SW480 (cell line): Measurements from ENCODE around the gene RTEL1.
"Not testable (repeated sequence)": the region's sequence is repeated elsewhere in the genome, so short reads cannot be mapped to it uniquely, and the experiment has no call there.

Experiments
- DNase-seq: peaks from one replicate; pipeline ENCODE4 v3.0.0-alpha.2; 2016; ENCODE audit warnings: low spot score

Gene RTEL1

DNA sequence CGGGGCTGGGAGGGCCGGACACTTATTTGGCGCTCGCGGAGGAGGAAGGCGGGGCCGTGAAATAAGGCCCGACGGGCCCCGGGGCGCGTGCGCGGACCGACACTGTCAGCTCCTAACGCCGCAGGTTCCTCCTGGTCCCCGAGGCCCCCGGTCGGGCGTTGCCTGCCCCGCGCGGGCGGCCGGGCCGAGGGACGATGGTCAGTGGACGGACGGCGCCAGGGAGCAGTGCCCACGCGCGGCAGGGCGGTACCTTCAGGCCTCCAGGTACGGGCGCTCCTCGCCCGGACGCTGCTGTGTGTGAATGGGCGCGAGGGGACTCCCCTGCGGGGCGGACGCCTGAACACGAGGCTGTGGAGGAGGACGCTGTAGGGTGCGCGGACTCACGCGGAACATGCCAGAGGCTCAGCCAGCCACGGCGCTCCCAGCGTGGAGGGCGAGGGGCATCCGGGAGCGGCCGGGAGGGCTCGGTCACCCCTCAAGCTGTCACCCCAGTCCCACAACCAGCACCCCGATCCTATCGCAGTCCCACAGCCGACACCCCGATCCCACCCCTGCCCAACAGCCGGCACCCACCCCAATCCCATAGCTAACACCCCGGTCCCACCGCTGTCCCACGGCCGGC, 30.9 kb upstream of the RTEL1 start:
- DNase-seq = peak; percentile 96

DNA sequence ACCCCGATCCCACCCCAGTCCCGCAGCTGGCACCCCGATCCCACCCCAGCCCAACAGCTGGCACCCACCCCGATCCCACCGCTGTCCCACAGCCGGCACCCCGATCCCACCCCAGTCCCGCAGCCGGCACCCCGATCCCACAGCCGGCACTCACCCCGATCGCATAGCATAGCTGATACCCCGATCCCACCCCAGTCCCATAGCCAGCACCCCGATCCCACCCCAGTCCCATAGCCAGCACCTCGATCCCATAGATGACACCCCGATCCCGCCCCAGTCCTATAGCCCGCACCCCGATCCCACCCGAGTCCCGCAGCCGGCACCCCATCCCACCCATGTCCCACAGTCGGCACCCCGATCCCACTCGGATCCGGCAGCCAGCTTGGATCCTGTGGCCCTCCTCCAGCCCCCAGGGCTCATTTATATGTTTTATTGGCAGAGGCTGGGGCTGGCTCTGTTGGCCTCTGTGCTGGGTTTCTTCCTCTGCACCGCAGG, 30.3 kb upstream of the RTEL1 start:
- DNase-seq = no peak

DNA sequence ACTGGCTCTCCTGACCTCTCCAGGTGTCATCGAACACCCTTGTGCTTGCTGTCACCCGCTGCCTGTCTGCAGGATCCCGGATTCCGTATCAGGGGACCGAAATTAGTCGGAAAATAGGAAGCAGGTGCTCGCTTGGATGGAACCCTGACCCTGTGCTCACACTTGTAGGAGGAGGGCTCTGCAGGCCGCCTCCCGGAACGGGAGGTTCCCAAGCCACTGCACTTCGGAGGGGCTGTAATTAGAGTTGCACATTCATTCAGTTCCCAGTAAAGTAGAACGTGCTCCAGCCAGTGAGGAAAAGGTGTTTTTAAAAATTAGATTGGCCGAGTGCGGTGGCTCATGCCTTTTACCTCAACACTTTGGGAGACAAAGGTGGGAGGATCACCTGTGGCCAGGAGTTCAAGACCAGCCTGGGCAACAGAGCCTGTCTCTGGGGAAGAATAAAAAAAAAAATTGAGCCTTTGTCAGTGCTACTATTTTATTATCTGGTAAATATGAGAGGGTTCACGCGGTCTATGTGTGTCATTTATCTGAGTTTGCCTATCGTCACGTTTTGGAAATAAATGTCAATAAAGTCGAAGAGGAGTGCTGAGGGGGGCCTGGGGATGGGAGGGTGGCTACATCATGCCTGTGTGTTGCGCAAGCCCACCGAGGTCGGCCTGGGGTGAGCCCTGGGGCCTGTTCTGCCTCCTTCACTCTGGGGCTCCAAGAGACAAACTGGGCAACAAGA, 29.7 kb upstream of the RTEL1 start:
- peak; percentile 91 for DNase-seq

DNA sequence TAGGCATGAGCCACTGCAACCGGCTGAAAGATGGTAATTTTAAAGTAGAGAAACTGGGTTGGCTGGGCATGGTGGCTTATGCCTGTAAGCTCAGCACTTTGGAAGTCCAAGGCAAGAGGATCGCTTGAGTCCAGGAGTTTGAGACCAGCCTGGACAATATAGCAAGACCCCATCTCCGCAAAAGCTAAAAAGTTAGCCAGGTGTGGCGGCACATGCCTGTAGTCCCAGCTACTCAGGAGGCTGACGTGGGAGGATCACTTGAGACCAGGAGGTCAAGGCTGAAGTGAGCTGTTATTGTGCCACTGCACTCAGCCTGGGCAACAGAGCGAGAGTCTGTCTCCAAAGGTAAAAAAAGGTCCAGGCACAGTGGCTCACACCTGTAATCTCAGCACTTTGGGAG, 27.2 kb upstream of the RTEL1 start:
- DNase-seq = not testable (repeated sequence)

DNA sequence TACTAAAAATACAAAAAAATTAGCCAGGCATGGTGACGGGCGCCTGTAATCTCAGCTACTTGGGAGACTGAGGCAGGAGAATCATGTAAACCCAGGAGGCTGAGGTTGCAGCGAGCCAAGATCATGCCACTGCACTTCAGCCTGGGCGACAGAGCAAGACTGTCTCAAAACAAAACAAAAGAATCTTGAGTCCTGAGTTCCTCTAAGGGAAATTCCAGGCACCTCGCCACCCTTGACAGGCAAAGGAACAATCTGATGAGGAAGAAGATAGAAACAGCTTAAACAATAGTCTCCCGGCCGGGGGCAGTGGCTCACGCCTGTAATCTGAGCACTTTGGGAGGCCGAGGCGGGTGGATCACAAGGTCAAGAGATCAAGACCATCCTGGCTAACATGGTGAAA, 26.7 kb upstream of the RTEL1 start:
- DNase-seq = not testable (repeated sequence)

DNA sequence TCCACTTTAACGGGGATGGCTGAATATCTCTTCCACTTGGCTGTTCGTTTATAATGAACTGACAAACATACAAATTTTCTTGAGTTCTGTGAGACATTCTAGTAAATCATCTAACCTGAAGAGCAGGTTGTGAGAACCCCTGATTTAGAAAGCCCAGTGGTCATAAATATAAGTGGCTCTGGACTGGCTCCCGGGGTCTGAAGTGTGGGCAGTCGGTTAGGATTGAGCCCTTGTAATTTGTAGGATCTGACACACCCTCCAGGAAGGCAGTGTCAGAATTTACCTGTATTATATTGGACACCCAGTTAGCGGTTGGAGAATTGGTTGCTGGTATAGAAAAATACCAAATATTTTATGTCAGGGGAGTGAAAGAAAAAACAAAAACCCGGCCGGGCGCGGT, 24.4 kb upstream of the RTEL1 start:
- DNase-seq = no peak

DNA sequence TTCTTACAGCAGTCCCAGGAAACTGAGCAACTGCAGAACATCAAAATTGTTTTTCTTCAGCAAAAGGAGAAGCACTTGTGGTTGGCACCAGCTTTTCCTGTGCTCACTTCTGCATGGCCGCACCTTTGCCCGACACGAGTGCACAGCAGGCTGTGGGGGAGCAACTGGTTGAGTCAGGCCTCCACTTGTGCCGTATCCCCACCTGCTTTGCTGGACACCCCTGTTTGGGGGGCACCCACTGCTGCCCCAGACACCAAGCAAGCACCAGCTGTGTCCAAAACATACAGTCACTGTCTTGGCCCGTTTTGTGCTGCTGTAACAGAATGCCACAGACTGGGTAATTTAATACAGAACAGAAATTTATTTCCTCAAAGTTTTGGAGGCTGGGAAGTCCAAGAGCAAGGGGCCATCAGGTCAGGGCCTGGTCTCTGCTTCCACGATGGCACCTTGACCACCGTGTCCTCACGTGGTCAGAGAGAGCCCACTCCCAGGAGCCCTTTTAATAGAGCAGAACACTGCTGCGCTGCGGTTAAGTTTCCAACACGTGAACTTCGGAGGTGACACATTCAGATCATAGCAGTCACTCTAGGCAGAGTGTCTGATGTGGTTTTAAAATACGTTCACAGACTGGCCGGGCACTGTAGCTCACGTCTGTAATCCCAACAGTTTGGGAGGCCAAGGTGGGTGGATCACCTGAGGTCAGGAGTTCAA, 22.5 kb upstream of the RTEL1 start:
- peak; percentile 98 for DNase-seq

DNA sequence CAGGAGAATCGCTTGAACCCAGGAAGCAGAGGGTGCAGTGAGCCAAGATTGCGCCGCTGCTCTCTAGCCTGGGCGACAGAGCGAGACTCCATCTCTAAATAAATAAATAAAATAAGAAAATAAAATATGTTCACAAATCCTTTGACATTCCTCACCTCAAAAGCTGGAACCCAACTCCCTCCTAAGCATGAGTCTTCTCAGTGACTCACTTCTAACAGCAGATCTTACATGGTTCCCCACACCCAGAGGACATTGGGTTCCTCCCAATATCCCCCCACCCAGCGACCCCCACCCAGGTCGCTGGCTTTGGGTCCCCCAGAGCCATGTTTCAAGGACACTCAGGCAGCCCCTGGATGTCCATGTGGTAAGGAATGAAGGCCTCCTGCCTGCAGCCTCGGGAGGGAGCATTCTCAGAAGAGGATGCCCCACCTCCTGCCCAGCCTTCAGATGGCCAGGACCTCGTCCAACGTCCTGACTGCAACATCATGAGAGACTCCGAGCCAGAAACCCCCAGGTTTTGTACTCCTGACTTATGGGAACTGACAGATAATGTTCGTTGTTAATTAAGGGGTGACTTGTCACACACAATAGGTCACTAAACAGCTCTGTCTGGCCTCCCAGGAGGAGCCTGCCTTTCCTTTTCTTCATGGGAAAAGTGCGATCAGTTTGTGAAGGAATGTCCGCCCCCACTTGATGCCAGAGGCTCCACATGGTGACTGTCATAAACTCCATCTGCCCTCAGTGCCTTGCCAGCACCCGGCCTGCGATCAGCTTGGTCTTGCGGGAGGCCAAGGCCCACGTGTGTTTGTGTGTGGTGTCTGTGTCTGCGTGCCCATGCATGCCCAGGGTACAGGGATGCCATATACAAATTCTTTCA, 21.1 kb upstream of the RTEL1 start:
- DNase-seq = no peak

DNA sequence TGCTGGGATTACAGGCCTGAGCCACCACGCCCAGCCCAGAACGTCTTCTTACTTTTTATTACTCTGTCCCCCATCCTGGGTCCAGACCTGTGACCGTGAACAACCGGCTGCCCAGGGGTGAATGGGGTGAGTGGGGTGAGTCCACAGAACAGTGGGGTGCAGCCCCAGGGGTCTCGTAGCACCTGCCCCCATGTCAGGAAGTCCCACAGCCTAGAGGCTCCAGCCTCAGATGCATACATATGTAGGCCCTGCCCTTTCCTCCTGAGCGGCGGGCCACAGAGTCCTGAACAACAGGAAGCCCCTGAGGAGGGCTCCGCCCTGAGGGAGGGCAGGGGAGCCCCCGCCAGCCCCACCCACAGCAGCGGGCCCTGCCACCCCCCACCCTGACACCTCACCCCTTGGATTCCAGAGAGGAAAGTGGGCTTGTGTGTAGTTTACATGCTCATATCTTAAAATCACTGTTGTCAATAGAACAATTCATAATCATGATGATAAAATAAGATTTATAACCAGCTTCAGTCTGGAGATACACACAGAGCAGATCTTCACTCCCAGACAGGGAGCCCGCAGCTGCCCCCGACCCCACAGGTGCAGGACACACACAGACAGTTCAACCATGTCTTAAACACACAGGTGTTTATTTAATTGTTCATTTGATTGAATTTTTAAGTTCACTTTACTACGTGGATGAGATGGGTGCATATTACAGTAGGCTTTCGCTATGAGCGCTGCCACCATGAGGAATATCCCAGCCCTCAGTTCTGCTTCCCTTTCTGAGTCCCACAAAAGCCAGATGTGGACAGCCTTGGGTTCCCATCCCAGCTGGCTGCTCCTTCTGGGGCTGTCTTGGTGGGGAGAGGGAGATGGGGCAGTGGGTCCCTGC, 18.8 kb upstream of the RTEL1 start:
- DNase-seq = no peak

DNA sequence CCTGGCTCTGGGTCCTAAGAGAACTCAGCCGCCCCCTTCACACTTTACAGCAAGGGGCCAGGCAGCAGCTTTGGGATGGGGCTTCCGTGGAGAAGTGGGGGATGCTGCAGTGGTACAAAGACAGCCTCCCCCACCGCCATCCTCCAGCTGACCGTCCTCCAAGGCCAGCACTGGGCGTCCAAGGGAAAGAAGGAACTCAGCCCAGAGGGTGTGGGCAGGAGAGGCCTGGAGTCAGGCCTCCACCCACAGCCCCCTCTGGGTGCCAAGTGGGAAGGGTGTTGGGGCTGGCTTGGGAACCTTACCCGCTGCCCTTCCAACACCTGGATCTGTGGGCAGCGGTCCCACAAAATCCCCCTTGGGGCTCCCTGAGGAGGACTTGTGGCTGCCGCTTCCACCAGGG, 18.0 kb upstream of the RTEL1 start:
- no peak for DNase-seq

DNA sequence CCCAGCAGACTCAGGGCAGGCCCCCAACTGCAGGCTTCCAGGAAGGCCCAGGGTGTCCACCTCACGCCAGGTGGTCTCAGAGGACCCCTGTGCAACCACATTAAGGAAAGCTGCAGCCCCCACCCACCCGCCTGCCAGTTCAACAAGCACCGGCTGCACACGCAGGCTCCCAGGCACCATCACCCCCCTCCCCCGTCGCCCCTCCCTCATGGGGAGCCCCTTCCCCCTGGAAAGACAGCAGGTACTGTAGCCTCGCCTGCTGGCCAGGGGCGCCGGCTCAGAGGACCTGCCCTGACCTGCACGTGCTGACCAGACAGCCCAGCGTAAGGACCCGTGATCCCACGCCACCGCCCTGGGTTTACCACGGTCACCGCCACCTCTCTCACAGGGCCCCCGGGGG, 17.4 kb upstream of the RTEL1 start:
- DNase-seq = not testable (repeated sequence)

DNA sequence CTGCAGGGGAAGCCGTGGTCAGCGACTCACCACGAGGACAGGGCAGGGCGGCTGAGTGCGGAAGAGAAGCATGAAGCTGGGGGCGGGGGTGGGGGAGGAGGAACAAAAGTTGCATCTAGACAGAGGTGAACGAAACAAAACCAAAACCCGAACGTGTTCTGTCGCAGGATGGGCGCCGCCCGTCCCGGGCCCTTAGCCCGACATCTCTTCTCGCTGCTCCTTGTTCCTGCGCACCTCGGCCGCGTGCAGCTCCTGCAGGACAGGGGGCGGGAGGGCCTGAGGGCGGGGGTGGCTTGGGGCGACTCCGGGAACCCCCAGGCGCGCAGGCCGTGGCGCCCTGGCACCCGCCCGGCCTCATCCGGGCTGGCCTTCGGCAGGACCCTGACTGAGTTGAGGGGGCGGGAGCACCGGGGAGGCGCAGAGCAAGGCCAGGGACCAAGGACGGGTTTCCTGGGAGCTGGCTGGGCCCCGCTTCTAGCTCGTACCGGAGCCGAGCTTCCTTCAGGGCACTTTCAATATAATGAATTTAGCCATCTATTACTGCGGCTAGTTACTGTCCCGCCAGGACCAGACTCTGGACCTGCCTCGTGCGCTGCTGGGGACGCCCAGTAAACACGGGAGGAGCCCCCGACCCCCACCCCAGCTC, 16.8 kb upstream of the RTEL1 start:
- DNase-seq = peak; percentile 45

DNA sequence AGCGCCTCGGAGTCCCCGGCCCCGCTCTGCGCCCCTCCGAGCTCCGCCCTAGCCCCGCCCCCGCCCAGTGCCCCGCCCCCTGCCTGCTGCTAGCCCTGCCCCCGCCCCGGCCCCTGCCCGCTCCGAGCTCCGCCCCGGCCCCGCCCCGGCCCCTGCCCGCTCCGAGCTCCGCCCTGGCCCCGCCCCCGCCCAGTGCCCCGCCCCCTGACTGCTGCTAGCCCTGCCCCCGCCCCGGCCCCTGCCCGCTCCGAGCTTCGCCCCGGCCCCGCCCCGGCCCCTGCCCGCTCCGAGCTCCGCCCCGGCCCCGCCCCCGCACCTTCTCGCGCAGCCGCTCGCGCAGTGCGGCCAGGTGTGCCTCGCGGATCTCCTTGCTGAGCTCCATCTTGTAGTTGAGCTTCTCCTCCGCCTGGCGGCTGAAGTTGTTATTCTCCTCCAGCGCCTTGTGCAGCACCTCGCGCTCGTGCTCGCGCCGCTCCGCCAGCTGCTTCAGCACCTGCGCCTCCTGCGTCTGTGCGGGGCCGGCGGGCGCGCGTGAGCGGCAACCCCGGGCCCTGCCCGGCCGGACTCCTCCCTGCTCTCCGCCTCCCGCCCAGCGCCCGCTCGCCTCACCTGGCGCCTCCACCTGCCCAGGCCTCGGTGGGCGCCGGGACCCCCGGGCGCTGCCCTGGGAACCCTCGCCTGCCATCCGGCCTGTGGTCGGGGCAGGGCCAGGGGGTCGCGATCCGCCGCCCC, 16.2 kb upstream of the RTEL1 start:
- DNase-seq = peak; percentile 96

DNA sequence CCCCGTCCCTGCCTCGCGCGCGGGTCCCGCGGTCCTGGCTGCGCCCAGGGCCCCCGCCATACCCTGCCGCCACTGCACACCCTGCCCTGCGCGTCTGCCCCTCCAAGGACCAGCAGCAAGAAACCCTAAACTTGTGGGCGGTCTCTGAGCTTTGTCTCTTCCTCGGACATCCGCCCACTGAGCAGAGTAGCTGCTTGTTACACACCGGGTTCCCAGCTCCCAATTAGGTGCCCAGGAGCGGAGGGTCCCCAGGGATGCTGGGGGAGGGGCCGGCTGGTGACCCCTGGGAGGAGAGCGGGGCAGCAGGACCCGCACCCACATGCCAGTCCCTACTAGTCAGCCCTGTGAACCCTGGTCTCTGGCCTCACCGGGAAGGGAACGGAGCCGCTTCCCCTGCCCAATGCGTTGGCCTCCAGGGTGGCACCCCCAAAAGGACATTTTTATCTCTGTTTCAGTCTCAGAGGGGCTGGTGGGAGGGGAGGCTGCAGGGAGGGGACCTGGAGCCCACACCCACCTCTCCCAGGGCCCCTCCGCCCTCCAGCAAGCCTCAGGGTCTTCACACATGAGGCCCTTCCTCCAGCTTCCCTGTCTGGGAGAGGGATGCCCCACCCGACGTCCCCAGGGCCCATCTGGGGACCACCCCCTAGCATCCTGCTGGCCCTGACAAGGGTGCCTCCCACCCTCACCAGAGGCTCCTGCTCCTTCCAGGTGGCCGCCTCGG, 15.4 kb upstream of the RTEL1 start:
- DNase-seq = peak; percentile 44

DNA sequence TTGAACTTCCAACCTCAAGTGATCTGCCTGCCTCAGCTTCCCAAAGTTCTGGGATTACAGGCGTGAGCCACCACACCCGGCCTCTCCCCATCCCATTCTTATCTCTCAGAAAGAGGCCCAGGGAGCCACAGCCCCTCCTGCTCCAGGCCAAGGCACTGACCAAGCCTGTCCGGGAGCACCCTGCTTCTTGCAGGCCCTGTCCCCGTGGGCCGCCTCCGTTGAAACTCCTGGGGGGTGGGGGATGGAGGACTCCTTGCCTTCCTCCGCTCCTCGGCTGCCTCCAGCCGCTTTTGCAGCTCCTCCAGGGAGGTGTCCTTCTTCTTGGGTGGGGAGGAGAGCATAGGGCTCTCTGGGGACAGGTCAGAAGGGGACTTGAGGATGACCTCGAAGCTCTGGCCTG, 14.6 kb upstream of the RTEL1 start:
- DNase-seq = no peak

DNA sequence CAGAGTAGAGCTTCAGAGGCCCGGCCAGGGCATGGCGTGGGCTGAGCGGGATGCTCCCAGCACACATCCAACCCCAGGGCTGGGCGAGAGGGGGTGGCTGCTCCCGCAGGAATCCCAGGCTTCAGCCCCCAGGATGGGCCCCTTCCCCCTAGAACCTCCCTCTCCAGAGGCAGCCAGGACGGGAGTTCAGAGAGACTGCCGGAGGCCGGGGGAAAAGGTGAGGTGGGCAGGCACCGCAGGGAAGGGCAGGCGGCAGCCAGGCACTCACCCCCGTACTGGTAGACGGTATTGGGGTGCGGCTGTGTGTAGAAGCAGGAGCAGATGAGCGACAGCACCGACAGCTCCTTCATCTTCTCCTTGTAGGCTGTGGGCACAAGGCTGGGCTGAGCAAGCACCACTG, 14.2 kb upstream of the RTEL1 start:
- DNase-seq = no peak

DNA sequence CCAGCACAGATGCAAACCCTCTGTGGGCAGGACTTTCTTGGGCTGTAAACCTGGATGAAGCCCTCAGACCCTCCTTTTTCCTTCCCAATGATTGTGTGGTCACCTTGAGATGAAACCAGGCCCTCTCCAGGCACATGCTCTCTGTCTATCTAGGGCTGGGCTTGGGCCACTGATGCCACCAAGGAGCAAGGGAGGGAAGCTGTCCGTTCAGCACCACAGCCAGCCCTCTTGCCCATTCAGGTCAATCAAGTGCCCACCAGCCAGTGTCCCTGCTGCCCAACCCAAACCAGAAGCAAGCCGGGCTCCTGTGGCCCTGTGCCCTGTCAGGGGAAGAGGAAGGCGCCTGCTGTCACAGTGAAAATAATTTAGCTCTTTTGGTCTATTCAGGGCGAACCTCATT, 12.9 kb upstream of the RTEL1 start:
- DNase-seq = no peak

DNA sequence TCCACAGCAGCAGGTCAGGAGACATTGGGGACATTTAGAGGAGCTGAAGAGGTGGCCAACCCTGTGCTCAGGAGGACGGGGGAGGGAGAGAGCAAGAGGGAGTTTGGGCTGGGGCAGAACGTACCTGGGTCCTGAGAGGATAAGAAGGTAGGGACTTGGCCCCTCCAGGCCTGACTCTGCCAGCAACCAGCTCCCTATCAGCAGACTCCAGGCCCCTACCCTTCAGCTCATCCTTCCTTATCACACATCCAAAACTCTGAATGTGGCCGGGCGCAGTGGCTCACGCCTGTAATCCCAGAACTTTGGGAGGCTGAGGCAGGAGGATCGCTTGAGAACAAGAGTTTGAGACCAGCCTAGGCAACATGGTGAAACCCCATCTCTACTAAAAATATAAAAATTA, 9.9 kb upstream of the RTEL1 start:
- no peak for DNase-seq

DNA sequence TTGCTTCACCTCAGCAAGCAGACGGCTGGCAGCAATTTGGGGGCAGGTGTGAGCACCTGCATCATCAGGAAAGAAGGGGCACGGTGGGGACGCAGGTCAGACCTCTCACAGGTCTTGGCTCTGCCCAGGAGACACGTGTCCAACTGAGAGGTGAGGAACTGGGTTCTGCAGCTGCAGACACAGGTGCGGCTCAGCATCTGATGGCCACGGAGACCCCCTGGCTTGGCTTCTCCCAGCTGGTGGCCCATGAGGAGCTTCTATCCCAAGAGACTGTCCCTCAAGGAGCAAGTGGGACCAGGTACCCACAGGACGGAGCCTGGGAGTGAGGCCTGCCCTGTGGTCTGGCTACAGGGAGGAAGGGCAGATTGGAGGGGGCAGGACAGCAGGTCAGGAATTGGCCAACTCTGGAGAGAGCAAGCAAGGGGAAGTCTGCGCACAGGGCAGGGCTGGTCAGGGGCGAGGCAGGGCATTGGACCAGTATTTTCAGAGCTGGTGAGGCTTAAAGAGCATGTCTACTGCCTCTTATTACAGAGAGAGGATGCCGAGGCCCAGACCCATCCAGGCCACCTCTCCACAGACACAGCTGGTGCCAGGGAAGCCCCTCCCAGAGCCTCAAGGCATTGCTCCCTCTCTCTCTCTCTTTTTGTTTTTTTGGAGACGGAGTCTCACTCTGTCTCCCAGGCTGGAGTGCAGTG, 9.1 kb upstream of the RTEL1 start:
- no peak for DNase-seq
